HPDE6-E6E7 (cell line): ENCODE results near the gene MSH6.
"Not testable (repeated sequence)": the region's sequence is repeated elsewhere in the genome, so short reads cannot be mapped to it uniquely, and the experiment has no call there.

Experiments
- DNase-seq: peaks from one replicate; pipeline ENCODE4 v3.0.0; 2011; ENCODE audit warnings: missing footprints; ENCODE audit errors: extremely low spot score

Gene MSH6

GRCh38 chr2:47842846-47843245 is 59.9 kb downstream of the MSH6 start:
- no peak for DNase-seq

GRCh38 chr2:47843407-47843806 is 60.5 kb downstream of the MSH6 start:
- DNase-seq = no peak

DNA sequence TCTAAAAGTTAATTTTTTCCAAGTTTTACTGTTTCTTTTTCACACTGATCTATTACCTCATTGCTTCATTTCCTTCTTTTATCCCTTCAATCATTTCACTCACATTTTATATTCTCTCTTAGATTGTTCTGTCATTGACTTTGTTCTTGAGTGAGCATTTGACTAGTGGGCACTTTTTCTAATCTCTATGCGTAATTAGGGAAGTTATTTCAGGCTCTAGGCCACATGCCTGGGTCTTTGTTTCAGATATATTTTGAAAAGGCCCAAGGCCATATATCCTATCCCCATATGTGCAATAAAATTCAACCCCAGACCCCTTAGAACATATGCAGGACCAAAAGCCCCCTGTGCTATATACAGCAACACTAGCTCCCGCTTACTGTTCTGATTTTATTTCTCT is 61.2 kb downstream of the MSH6 start:
- DNase-seq = no peak

DNA sequence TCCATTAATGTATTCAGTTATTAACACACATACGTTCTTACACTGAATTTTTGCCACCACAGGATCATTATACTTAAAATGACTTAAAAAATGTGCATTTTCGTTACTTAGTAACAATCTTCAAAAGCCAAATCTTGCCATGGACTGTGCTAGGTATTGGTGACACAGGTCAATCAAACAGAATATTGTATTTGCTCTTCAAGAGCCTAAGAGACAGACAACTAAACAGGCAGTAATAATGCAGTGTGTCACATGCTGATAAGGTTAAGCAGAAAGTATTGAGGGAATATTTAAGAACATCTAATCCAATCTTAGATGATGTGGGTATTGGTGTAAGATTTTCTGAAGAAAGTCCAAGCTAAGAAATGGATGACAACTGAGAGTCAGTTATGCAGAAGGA is 66.4 kb downstream of the MSH6 start:
- DNase-seq = no peak

DNA sequence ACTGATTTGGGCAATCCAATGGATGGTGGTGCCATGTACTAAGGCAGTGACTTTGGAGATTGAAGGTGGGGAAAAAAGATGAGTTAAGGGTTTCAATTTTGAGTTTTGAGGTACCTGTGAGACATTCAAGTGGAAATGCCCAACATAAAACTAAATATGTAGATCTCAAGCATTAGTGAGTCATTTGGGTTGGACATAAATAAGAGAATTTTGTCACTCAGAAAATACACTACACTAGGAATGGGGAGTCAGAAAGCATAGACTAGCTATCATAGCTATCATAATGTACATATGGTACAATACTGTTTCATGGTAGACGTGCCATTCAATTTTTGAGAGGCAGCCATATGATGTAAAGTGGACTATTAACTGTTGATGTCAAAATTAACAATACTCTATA is 67.3 kb downstream of the MSH6 start:
- DNase-seq = no peak

GRCh38 chr2:47853067-47853777 is 70.3 kb downstream of the MSH6 start:
- DNase-seq = not testable (repeated sequence)
